PFSK-1 (cell line): ENCODE measurements around the gene FGA.

Source experiments
- FOXP2 ChIP-seq: optimal IDR thresholded peaks from 2 replicates; pipeline ENCODE3; 2011; ENCODE audit warnings: borderline replicate concordance, control low read depth, inconsistent platforms; ENCODE audit not compliant: insufficient read depth; ENCODE audit errors: extremely low read length, extremely low read depth
- POLR2AphosphoS5 ChIP-seq: IDR thresholded peaks from 2 replicates; pipeline ENCODE4 v1.6.1; 2012; ENCODE audit warnings: low read depth, mild to moderate bottlenecking, control low read depth, low read length, moderate library complexity
- REST ChIP-seq, 2 experiments: IDR thresholded peaks; 2 replicates each; pipeline versions ENCODE4 v1.6.1 to v1.8.0; 2011 to 2012; ENCODE audit warnings: low read depth in 2 of 2, low read length in 2 of 2, control low read depth in 1 of 2, inconsistent platforms in 1 of 2, mild to moderate bottlenecking in 1 of 2, moderate library complexity in 1 of 2; ENCODE audit not compliant: insufficient read depth in 1 of 2
- SIN3A ChIP-seq: IDR thresholded peaks from 2 replicates; pipeline ENCODE4 v1.6.1; 2012; ENCODE audit warnings: mild to moderate bottlenecking, low read length, moderate library complexity, borderline replicate concordance; ENCODE audit not compliant: insufficient read depth
- TAF1 ChIP-seq: IDR thresholded peaks from 2 replicates; pipeline ENCODE4 v1.6.1; 2012; ENCODE audit warnings: low read length, control low read depth, borderline replicate concordance; ENCODE audit not compliant: insufficient read depth

The FGA gene

GRCh38 chr4:154585369-154586018 lies 5.0 kb downstream of the FGA start:
- TF ChIP-seq SIN3A: no peak
- TF ChIP-seq POLR2AphosphoS5: no peak
- TF ChIP-seq FOXP2: no peak
- TF ChIP-seq REST (IDR thresholded peaks at IDR 0.05; ENCODE audit: insufficient read depth in 1 of 2, low read depth in 2 of 2, low read length in 2 of 2): no peak
- no peak for TF ChIP-seq TAF1

- no peak for TF ChIP-seq REST (IDR thresholded peaks at IDR 0.05; ENCODE audit: insufficient read depth in 1 of 2, low read depth in 2 of 2, low read length in 2 of 2)
- no peak for TF ChIP-seq TAF1
- no peak for TF ChIP-seq SIN3A
- no peak for TF ChIP-seq FOXP2
- no peak for TF ChIP-seq POLR2AphosphoS5
Observed at GRCh38 chr4:154584259-154584658, 6.3 kb downstream of the FGA start.

GRCh38 chr4:154583677-154584076 lies 6.9 kb downstream of the FGA start:
- TF ChIP-seq REST (IDR thresholded peaks at IDR 0.05; ENCODE audit: insufficient read depth in 1 of 2, low read depth in 2 of 2, low read length in 2 of 2) (no peak), SIN3A (no peak), TAF1 (no peak), FOXP2 (no peak), POLR2AphosphoS5 (no peak)

GRCh38 chr4:154583230-154583629 lies 7.3 kb downstream of the FGA start:
- TF ChIP-seq POLR2AphosphoS5: no peak
- TF ChIP-seq SIN3A: no peak
- TF ChIP-seq TAF1: no peak
- no peak for TF ChIP-seq REST (IDR thresholded peaks at IDR 0.05; ENCODE audit: insufficient read depth in 1 of 2, low read depth in 2 of 2, low read length in 2 of 2)
- TF ChIP-seq FOXP2: no peak

- TF ChIP-seq POLR2AphosphoS5 (no peak), TAF1 (no peak), SIN3A (no peak), FOXP2 (no peak), REST (IDR thresholded peaks at IDR 0.05; ENCODE audit: insufficient read depth in 1 of 2, low read depth in 2 of 2, low read length in 2 of 2) (no peak)
Observed at GRCh38 chr4:154582723-154583122, 7.8 kb downstream of the FGA start.
